RPMI7951 (cell line): ENCODE data around the gene PSMB8. TPM values are rescaled to one million over a fixed set of nuclear protein-coding genes. Genes with fewer than 3 reads are reported as not detected.
A peak's percentile ranks its signal among the peaks of the same experiment; 100 is the strongest.

ENCODE experiments used
- DNase-seq: peaks from one replicate; pipeline ENCODE4 v3.0.0-alpha.2; 2012; ENCODE audit warnings: low read depth
- total RNA-seq: library from RNA; depleted of rRNA; stranded (reverse); fragments of >200 nt; shearing (Covaris generic); gene quantifications from 2 replicates; pipeline ENCODE4 v1.2.3, GENCODE V29; 2014

The PSMB8 gene
- total RNA-seq, 1 experiment from 2014 or later, result 141 TPM

DNA sequence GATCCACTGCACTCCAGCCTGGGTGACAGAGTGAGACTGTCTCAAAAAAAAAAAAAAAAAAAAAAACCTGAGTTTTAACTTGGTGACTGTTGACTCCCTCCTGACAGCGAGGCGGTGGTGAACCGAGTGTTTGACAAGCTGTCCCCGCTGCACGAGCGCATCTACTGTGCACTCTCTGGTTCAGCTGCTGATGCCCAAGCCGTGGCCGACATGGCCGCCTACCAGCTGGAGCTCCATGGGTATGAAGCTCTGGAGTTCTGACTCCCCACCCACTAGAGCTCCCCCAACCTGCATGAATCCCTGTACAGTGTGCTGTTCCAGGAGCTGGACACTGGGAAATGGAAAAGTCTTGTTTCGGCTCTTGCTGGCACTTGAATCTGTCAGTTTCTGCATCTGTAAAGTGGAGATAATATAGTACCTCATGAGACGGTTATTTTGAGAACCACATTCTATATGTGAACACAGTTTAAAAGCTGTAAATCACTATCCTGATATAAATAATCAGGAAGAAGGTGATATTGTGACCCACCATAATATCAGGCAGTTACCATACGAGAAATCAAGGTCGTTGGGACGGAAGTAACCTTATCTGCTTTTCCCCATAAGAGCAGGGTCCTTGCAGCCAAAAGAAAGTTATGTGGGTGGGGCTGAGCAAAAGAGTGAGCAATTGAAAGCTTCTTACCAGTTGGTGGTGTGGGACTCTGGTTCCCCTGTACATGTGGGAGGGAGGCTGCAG is 13.5 kb upstream of the PSMB8 start:
- DNase-seq, result no peak

DNA sequence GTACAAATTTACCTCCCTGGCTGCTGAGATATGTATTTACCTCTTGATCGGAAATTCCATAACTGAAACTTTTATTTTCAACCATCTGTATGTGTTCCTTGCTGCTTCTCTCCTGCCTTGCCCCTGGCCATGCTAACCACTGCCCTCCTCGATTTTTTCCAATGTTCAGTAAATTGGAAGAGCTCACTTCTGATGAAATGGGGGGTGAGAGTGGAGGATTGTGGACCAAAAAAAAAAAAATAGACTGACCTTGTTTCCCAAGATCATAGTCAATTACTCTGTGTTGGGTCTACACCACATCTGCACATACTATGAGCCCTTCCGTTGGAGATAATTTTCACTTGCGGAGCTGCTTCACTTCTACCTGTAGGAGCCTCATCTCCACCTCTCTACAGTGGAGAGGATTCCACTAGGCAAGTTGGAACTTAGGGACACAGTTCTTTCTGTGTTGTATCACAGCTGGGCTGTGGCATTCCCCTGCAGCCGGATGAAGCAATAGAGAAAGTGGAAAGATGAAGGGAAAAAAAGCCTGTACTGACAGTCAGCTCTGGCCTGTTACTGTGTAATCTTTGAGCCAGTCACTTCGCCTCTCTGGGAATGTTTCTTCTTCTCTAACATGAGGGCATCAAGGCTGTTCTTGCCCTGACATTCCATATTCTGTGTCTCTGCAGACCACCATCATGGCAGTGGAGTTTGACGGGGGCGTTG is 11.8 kb upstream of the PSMB8 start:
- DNase-seq, result no peak

DNA sequence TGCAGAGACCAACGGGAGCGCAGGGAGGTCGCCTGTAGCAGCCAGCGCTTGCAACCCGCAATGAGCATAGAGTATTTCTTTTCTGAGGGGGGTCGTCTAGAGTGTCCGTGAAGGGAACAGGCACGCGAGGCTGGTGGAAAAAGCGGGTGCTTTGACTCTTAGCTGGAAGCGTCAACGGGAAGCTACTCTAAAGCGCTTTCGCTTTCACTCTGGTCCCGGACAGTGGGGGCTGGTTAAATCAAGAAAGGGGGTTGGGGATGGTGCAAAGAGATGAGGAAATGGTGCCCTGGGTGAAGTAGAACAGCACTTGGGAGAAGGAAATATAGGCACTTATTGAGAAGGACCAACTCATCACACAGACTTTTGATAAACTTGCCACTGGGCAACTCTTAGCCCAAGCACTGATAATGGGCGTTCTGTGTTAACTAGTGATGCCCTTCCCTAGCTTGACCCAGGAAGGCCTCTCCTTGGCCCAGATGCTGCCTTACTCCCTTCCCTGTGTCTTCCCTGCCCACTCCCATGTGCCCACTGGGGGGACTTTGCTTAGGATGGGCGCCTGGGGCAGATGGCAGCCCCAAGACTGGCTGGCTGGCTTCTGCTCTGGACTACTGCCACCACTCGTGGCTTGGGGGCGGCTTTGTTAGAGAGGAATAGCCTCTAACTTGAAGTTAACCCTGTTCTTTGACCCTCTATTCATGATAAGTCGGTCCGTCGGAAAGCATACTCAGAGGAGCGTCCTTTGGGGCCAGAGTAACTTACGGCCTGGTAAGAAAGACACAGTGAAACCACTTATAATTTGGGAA is 10.7 kb upstream of the PSMB8 start:
- peak; percentile 63 for DNase-seq

DNA sequence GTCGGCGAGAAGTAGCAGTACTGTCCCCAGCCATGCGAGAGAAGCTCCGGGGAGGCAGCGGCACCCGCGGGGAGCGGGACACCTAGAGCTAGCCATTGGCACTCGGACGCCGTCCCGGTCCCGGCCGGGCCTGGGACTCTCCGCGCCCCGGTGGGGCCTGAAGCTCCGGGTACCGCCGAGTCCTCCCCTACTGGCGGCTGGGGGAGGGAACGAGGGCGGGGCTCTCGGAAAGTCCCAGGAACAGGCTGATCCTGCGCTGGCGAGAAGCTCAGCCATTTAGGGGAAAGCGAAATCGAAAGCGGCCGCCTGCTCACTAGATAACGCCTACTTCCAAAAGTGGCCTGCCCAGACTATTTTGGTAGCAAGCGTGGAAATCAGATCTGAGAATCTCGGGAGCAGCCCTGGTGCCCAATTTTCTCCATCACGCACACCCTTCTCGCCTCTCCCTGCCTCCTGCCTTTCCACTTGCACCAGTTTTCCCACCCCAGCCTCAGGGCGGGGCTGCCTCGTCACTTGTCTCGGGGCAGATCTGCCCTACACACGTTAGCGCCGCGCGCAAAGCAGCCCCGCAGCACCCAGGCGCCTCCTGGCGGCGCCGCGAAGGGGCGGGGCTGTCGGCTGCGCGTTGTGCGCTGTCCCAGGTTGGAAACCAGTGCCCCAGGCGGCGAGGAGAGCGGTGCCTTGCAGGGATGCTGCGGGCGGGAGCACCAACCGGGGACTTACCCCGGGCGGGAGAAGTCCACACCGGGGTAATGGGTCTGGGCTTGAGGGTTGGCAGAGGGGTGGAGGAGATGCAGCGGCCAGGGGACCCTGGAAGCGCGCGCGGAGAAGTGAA is 9.9 kb upstream of the PSMB8 start, which contains the start of the genes PSMB9 and TAP1:
PSMB9 (plus strand) TSS at position 652 of the 835 bp plus-strand sequence; CDS start at position 690, 38 bp downstream.
TAP1 (minus strand) TSS at position 164 of the 835 bp plus-strand sequence; CDS start at position 96, 68 bp downstream.
- peak; percentile 94 for DNase-seq

DNA sequence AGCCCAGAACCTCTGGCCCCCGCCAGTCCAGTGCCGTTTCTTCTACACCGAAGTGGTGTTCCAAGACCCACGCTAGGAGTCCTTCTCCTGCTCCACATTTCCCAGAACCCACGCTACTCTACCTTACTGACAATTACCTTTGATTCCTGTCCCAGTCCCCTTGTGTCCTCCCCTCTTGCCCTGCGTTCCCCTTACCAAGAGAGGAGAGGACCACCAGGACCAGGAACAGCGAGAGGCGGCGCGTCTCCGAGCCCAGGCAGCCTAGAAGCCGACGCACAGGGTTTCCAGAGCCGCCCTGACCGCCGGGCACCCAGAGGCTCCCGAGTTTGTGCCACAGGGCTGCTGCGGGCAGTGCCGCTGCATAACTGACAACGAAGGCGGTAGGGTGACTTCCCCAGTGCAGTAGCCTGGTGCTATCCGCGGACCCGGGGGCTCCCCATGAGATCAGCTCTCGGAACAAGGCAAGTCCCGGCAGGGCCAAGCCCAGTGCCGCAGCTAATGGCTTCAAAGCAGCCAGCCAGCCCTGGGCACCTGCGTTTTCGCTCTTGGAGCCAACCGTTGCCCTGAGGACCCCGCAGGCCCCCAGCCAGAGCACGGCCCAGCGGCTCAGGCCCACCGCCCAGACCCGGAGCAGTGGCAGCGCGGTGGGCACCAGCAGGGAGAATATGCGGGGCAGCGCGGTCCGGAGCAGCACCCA is 9.1 kb upstream of the PSMB8 start:
- DNase-seq, result peak; percentile 51

DNA sequence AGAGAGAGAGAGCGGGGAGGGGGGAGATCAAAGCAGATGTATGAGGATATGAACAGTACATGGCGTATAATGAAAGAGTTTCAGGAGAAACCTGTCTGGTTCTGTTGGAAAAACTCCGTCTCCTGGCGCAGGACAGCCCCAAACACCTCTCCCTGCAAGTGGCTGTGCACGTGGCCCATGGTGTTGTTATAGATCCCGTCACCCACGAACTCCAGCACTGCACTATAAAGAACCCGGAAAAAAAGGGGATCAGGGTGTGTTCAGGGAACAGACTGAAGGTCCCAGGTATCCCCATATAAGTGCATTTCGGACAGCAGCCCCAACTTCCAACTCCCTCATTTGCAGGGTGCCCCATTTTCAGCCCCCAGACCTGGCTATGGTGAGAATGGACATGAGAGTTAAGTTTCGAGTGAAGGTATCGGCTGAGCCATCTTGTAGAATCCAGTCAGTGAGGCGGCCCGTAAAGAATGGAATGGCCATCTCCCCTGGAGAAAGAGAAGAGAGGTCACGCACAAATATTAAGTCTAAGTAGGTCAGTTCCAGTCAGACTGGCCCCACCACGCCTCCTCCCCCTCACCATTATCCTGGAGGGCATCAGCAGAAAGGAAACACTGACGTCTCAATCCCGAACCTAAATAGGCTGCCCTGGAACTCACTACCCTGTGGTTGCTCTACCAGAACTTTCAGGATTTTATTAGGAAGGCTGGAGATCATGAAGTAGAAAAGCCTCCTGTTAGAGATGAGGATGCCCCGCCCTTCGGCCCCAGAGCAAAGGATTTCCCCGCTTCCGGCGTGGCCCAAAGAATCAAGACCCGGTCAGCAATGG is 8.4 kb upstream of the PSMB8 start:
- DNase-seq, result peak; percentile 26

DNA sequence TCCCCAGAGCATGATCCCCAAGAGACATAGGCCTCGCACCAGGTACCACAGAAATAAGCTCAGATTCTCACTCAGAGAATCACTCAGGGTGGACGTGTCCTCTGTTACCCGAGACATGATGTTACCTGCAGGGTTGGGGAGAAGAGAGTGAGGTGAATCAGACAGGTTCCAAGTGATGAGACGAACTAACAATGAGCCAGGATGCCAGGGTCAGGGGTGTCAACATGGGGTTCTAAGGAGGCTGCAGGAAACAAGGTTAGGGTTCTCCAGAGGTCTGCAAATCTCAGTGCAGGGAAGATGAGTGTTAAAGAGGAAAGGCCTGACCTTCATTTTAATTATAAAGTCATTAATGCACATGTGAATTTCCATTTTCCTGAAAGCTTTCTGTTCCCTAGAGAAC is 7.2 kb upstream of the PSMB8 start:
- DNase-seq, result no peak

DNA sequence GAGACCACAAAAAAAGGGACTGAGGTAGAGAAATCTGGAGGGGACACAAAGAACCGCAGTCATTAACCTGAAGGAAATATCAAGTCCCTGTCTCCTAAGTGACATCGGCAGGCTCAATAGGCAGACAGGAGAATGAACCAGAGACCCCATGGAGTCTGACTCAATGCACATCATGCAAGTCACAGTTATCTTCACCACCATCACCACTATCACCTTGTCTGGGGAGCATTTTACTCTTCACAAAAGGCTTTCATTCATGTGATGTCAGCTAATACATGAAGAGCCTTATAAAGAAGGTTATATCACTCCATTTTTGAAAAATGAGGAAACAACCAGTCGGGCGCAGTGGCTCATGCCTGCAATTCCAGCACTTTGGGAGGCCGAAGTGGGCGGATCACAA is 5.3 kb upstream of the PSMB8 start:
- no peak for DNase-seq

DNA sequence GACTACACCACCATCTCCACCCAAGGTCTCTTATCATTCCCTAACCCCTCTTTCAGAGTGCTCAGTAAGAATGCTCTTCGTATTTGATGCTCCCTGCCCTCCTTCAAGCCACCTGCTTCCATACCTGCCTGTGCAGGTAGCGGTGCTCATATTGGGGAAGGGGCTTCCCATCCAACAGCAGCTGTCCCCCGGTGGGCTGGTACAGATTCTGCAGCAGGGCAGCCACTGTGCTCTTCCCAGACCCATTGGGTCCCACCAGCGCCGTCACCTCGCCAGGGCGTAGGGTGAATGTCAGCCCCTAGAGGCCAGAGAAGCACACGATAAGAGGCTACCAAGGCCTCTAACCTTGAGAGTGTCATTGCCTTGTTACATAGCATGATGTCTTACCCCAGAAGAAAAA is 3.9 kb upstream of the PSMB8 start:
- DNase-seq, result no peak

DNA sequence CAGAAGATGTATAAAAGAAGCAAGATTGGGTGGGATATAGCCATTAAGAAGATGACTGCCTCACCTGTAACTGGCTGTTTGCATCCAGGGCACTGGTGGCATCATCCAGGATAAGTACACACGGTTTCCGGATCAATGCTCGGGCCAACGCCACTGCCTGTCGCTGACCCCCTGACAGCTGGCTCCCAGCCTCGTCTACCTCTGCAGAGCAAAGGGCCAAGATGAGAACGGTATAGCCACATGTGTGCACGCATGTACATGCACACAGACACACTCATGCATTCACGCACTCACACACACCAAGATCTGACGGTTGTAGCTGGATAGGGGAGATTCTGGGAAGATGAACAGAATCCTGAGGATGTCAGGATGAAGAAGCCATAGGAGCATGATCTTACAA is 3.2 kb upstream of the PSMB8 start:
- no peak for DNase-seq

DNA sequence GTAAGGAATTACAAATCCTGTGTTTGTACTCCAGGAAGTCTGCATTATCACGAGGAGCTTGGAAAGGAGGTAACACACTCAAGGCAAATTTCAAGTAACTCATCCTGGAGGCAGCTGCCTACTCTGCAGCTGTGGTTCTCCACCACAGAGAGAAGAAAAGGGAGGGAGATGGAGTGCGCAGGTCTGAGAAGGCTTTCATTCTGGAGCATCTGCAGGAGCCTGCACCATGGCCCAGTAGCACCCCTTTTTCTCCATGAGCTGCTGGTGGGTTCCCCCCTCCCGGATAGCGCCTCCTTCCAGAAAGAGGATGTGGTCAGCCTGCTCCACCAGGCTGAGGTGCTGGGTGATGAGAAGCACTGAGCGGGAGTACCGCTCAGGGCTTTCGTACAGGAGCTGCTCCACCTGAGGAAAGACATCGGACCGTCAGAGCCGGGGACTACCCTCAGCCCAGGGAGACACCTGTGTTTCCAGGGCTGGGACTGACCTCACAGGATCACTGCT is 1.6 kb upstream of the PSMB8 start:
- DNase-seq, result no peak

DNA sequence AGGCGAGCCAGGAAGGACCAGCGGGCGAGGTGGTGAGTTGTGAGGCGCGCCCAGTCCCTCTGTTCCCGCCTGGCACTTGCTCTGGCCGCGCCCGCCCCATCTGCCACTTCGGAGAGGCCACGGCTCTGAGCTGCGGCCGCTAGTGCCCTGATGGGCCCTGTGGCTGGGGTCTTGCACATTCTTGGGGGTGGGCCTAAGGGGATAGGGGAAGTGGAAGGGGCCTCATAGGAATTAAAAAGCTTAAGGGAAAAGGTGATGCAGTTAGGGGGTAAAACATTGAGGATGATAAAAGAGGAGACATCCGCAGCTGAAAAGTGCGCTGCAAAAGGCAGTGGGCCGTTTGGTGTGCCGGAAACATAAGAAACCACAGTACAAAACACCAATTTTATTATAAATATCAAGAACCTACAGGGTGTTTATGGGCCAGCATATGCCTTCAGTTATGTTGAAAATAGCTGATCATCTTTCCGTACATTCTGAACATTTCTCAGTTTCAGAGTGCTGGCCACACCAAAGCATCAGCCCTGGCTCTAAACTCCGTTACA is 1.1 kb upstream of the PSMB8 start:
- no peak for DNase-seq

DNA sequence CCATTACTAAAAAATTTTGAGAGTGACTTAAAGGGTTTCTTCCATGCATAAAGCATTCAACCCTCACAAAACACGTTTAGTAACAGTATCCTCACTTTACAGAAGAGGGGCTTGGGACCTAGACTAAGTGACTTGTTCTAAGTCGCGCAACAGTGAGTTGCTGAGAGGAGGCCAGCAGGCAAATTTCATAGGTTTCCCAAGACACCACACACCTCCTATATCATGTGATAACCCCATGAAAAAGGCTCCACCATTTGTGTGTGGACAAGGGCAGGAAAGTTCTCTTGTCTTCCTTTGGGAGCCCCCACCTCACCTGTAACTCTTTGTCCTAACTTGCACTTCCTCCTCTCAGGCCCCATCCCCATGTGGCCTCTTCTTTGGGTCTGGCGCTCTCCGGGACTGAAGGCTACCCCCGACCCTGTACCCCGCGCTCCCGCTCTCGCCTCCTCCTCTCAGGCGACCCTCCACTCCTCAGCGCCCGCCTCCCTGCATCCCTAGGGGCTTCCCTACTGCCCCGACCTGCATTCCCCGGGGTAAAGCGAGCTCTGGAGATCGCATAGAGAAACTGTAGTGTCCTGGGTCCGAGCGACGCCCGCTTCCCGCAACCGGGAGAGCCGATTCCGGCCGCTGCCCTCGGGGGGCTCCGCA is 392 bp downstream of the PSMB8 start:
- DNase-seq, result no peak

DNA sequence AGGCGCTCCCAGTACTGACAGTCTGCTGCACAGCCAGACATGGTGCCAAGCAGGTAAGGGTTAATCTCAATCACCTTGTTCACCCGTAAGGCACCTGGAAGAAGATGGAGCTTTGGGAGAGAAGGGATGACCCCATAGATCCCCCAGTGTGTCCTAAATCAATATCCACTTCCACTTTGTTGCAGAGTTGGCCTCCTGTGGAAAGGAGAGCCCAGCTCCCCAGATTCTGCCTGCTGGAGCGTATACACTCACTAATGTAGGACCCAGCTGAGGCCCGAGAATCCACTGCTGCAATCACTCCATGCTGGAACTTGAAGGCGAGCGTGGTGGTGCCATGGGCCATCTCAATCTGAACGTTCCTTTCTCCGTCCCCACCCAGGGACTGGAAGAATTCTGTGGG is 1.2 kb downstream of the PSMB8 start:
- no peak for DNase-seq

DNA sequence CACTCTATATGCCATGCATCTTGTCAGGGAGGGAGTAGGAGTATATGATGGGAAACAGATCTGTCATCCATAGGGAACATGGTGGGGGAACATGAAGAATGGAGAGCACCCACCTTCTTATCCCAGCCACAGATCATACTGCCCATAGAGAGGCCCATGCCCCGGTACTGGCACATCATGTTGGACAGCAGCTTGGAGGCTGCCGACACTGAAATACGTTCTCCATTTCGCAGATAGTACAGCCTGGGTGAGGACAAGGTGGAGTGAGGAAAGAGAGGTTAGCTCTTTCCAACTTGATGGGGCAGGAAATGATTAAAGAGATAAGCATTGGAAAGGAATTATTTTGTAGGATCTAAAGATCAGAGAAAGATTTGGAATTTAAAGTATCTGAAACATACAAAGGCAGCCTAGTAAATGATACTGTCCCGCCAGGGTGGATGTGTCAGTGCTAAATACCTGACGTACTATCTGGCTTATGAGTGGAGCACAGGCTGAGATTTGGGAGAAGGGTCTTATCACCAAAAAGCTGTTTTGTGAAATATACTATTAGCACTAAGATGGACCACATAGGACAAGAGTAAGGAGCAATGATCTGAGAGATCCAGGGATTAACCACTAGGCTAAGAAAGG is 1.7 kb downstream of the PSMB8 start:
- DNase-seq, result no peak

DNA sequence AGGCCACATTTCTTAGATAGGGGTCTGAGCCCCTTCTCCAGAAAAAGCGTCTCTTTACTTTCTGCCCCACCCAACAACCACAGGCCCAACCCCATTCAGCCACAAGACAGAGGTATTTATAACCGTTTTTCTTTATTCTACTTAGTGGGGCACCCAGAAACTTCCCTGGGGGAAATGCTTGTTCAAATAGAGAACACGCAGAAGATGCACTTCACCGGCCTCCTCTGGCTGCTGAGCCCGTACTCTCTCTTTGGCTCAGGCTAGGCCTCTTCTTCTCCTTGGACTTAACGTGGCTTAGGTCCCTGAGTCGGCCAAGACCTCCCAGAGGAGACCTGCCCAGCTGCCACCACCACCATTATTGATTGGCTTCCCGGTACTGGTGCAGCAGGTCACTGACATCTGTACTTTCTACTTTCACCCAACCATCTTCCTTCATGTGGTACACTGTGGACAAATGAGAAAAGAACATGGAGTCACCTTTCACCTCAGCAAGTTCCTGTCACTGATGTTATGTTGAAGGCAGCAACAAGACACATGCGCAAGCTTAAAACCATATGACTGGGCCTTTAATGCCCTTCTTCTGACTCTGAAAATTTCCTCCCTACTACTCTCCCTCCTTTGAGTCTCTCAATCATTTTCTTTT is 3.1 kb downstream of the PSMB8 start:
- no peak for DNase-seq

DNA sequence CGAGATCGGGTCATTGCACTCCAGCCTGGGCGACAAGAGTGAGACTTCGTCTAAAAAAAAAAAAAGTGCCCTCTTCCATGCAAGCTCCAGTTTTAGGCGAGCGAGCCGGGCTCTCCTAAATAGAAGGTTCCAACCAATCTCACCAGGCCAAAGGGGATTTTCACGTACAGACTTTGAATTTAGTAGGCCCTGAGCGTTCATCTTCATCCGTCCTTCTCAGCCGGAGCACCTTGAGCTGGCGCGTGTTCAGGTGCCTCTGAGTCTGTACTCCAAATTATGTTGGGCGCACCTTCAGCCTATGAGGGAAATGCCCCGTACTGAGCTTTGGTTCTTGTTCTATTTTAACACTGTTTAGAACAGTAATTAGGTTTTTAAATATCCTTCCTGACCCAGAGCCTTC is 4.5 kb downstream of the PSMB8 start:
- DNase-seq, result no peak
